ENCODE results near the gene EIF3K. TPM values are rescaled to one million over a fixed set of nuclear protein-coding genes. Genes with fewer than 3 reads are reported as not detected.

EIF3K gene
- total RNA-seq, 4 donors from 2014 or later, result 211 to 441 (median 246) TPM

GRCh38 chr19:38663957-38664502 lies 45.0 kb downstream of the EIF3K start:
- DNase-seq, result peak; percentile 67 to 80
- Histone ChIP-seq H3K4me3 (peak overlapping the region in 1 of 2 donors; percentile 2), H3K27ac (peak overlapping the region; percentile 98), H3K27me3 (no peaks in the 10 kb centered on the region), H3K36me3 (no peaks in the 10 kb centered on the region), H3K4me1 (peaks cover 40 to 71% of the 10 kb centered on the region in 2 donors), H3K9me3 (no peaks in the 10 kb centered on the region)
- intact Hi-C loops (cut with DNase I; ENCODE audit: low total_unique reads), result no loop called here
- TF ChIP-seq, protein P1, sequence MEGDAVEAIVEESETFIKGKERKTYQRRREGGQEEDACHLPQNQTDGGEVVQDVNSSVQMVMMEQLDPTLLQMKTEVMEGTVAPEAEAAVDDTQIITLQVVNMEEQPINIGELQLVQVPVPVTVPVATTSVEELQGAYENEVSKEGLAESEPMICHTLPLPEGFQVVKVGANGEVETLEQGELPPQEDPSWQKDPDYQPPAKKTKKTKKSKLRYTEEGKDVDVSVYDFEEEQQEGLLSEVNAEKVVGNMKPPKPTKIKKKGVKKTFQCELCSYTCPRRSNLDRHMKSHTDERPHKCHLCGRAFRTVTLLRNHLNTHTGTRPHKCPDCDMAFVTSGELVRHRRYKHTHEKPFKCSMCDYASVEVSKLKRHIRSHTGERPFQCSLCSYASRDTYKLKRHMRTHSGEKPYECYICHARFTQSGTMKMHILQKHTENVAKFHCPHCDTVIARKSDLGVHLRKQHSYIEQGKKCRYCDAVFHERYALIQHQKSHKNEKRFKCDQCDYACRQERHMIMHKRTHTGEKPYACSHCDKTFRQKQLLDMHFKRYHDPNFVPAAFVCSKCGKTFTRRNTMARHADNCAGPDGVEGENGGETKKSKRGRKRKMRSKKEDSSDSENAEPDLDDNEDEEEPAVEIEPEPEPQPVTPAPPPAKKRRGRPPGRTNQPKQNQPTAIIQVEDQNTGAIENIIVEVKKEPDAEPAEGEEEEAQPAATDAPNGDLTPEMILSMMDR (IDR thresholded peaks at IDR 0.05), result no peak
- peak; percentile 32 to 61 for TF ChIP-seq POLR2A (IDR thresholded peaks at IDR 0.05)

GRCh38 chr19:38664503-38665211 lies 45.7 kb downstream of the EIF3K start:
- H3K27me3 ChIP-seq, result no peaks in the 10 kb centered on the region
- TF ChIP-seq POLR2A (IDR thresholded peaks at IDR 0.05), result no peak
- TF ChIP-seq, protein P1 (IDR thresholded peaks at IDR 0.05), result no peak
- H3K27ac ChIP-seq, result peak overlapping the region; percentile 98
- H3K4me1 ChIP-seq, result peaks cover 40 to 71% of the 10 kb centered on the region in 2 donors
- no peak for DNase-seq
- no peaks in the 10 kb centered on the region for H3K9me3 ChIP-seq
- intact Hi-C loops (cut with DNase I; ENCODE audit: low total_unique reads), result no loop called here
- no peaks in the 10 kb centered on the region for H3K36me3 ChIP-seq
- H3K4me3 ChIP-seq, result peak overlapping the region in 1 of 2 donors; percentile 2

DNA sequence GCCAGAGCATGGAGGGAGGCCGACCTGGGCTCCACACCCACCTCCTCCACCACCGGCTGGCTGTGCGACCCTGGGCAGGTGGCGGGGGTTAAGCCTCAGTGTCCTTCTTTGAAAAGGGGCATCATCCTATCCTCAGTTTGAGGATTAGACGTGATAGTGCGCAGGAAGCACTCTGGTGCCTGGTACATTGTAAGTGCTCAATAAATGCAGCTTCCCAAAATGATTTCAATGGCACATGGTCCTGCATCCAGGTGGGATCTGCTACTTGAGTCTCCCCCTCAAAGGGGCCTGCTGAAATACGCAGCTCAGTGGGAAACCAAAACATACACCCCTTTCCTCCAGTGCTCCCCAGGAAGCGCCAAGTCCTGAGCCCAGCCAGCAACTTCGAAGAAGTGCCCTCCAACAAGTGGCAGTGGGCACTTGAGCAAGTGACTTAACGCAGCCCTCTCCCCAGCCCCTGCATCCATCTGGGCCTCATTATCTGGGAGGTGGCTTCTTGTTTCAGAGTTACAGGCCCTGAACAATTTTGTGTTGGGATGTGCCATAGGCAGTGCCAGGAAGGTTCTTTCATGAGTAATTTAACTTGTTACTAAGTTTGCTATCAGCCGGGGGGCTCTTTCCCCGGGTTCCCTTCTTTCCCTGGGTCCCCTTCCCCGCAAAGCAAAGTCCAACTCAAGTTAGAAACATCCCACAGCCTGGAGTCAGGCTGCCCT lies 46.4 kb downstream of the EIF3K start:
- Histone ChIP-seq H3K4me3 (no peak overlapping the region), H3K27me3 (no peaks in the 10 kb centered on the region), H3K4me1 (peaks cover 40 to 72% of the 10 kb centered on the region in 2 donors), H3K9me3 (no peaks in the 10 kb centered on the region), H3K36me3 (no peaks in the 10 kb centered on the region), H3K27ac (peak overlapping the region; percentile 98)
- DNase-seq, result no peak
- intact Hi-C loops (cut with DNase I; ENCODE audit: low total_unique reads), result no loop called here
- TF ChIP-seq POLR2A (IDR thresholded peaks at IDR 0.05), result no peak
- TF ChIP-seq, protein P1 (IDR thresholded peaks at IDR 0.05), result no peak

DNA sequence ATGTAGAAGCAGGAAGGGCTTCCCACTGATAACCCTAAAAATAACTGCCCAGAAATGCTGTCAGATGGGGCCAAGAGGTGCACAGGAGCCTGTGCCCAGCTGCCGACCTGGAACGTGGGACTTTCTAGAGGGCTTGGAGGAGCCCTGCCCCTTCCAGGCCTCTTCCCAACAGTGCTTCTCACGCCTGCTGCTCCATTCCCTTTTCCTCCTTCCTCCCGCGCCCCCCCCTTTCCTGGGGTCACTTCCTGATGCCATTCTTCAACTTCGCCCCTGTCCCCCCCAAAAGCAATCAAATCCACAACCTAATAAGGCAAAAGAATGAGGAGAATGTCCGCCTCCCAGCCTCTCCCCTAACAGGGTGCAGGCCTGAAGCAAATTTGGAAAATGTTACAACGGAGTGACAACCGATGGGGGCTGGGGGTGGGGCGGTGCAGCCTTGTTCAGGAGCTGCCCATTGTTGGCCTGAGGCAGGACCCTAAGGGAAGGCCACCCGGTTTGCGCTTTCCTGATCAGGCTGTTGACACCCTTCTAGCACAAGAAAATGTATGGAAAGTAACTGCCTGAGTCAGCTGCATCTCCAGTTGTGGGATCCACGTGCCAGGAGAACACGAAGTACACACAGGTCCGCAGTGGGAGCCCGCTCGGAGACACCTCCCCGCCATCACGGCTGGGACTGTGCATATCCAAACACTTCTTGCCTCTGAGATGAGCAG lies 47.1 kb downstream of the EIF3K start:
- H3K4me3 ChIP-seq, result no peak overlapping the region
- intact Hi-C loops (cut with DNase I; ENCODE audit: low total_unique reads), result no loop called here
- peaks cover 39 to 73% of the 10 kb centered on the region in 2 donors for H3K4me1 ChIP-seq
- H3K27me3 ChIP-seq, result no peaks in the 10 kb centered on the region
- H3K27ac ChIP-seq, result peak overlapping the region; percentile 98
- peak; percentile 79 to 87 for DNase-seq
- H3K36me3 ChIP-seq, result no peaks in the 10 kb centered on the region
- H3K9me3 ChIP-seq, result no peaks in the 10 kb centered on the region
- TF ChIP-seq, protein P1 (IDR thresholded peaks at IDR 0.05), result no peak
- peak; percentile 30 to 42 for TF ChIP-seq POLR2A (IDR thresholded peaks at IDR 0.05)
